GM18502 (cell line): Measurements from ENCODE around the gene ABL1.
A peak's percentile ranks its signal among the peaks of the same experiment; 100 is the strongest.

Source experiments
- ATAC-seq: cut with Tn5 transposase; IDR thresholded peaks from one replicate; pipeline ENCODE4 v1.9.1; 2021; ENCODE audit warnings: mild to moderate bottlenecking; ENCODE audit not compliant: unreplicated experiment, poor library complexity

ABL1 gene

DNA sequence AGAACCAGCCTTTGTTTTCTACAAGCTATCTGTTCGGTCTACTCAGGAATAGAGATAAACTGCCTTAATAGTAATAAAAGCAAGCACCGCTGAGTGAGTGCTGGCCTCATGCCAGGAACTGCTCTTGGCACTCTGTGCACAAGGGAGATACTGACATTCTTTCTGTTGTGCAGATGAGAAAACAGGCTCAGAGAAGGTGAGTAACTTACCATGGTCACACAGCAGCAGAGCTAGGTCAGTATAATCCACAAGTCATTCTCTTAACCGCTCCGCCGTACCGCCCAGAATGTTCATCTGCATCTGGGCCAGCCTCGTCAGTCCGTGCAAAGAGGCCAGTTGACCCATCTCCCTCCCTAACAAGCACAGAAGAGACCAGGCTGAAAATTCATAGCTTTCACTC, 34.2 kb downstream of the ABL1 start:
- ATAC-seq, result no peak

DNA sequence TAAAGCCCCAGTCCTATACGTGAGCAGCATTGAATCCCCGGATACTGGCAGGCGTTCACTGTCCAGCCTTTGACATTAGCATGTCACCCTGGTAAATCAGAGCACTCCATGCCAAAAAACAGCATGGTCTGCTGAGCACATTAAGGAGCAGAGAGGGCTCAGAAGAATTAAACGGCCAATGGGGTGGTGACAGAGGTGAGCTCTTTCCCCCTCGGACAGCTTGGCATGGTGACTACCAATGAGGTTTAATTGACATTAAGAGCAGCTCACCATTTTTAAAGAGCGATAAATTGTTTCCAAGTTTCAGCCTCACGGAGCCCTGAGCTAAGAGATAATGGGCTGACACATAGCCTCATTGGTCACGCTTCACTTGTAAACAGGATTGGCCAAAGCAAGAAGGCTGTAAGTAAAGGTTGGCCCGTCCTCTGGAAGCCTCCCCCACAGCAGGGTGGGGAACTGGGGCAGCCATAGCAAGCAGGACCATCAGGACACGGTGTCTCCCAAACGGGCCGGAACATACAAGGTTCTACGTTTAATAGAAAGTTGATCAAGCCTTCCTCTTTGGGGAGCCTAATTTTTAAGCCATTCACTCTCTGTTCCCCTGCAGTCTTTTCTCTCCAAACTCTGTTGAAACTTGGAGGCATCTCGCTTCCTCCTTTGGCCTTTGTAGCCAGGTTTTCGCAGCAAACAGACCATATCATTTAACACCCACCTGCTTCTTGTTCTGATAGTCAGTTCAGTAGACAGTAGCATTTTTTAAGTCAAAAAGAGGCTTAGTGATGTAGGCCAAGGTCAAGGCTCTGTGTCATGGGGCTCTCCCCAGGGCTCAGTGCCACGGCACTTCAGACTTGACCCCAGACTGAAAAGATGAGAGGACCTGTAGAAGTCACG, 35.7 kb downstream of the ABL1 start:
- peak; percentile 52 for ATAC-seq

DNA sequence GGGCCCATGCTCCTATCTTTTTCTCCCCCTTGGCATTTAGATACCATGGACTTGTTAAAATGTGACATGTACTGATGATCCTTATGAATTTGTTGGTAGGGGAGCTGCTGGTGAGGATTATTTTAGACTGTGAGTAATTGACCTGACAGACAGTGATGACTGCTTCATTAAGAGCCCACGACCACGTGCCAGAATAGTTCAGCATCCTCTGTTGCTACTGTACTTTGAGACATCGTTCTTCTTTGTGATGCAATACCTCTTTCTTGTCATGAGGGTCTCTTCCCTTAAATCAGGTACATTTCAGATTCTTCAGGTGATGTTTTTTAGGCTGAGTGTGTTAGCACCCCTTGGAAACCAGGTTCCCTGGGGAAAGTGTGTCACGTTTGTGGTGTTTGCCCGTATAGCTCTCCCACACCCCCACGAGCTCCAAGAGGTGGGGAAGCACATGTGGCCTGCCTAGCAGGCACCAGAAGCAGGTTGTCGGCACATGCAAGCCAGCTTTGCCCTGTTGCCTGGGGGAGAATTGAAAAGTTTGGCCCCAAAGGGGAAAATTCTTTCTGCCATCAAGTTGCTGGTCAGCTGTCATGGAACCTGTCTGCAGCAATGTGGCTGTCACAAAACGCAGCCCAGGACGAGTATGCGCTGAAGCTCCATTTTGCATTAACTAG, 36.5 kb downstream of the ABL1 start:
- no peak for ATAC-seq

DNA sequence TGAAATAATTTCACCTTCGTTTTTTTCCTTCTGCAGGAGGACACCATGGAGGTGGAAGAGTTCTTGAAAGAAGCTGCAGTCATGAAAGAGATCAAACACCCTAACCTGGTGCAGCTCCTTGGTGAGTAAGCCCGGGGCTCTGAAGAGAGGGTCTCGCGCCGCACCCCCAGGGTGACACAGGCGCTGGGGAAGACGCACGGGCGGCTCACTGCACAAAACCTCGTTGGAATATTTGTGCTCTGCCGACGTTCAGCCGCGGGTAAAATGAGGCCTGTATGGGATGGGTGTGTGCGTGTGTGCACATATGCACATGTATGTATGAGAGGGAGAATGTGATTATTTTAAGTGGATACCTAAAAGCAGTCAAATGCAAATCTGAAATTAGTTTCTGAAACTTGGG, 37.0 kb downstream of the ABL1 start:
- ATAC-seq, result no peak

DNA sequence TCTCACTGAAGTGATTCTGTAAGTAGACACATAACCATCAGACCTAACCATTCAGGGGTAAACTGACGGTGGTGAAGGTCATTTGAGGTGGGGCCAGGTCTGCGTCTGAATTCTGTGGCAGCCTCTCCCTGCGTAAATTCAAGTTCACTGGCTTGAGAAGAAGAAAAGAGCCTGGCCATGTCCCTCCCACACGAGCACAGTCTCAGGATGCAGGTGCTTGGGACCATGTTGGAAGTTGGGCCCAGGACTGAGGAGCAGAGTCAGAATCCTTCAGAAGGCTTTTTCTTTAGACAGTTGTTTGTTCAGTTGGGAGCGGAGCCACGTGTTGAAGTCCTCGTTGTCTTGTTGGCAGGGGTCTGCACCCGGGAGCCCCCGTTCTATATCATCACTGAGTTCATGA, 37.5 kb downstream of the ABL1 start:
- ATAC-seq, result no peak

DNA sequence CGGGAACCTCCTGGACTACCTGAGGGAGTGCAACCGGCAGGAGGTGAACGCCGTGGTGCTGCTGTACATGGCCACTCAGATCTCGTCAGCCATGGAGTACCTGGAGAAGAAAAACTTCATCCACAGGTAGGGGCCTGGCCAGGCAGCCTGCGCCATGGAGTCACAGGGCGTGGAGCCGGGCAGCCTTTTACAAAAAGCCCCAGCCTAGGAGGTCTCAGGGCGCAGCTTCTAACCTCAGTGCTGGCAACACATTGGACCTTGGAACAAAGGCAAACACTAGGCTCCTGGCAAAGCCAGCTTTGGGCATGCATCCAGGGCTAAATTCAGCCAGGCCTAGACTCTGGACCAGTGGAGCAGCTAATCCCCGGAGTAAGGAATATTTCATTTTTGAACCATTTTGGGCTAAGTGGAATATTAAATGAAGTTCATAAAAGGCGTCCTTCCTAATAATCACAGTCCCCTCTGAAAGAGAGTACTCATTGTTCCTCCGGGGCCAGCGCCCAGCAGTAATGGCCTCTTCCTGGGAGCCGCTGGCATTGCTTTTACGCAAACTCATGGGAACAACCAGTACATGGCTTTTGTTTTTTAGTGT, 38.0 kb downstream of the ABL1 start:
- ATAC-seq, result no peak

DNA sequence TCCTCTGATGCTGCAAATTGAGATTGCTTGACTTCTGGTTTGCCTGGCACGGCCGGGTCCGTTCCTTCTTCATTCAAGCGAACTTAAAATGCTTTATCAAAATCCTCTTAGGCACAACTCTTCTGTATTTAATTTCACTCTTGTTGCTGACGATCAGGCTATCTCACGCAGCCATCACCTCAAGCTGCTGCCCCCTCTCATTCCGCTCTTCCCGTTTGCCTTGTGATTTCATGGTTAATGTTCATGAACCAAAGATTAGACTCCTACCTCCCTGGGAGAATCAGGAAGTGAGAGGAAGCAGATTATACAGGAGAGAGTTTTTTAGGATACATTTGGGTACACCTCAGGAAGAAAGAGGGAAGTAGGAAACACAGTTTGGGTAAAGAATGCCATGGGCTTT, 38.9 kb downstream of the ABL1 start:
- ATAC-seq, result no peak

DNA sequence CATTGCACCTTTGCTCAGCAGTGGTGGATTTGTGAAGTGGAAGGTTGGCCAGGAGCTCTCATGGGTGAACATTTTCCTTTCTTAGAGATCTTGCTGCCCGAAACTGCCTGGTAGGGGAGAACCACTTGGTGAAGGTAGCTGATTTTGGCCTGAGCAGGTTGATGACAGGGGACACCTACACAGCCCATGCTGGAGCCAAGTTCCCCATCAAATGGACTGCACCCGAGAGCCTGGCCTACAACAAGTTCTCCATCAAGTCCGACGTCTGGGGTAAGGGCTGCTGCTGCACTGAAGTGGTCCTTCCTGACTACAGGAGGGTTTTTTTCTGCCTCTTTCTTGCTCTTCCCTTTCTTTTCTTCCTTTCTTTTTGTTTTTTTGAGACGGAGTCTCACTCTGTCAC, 39.7 kb downstream of the ABL1 start:
- no peak for ATAC-seq

DNA sequence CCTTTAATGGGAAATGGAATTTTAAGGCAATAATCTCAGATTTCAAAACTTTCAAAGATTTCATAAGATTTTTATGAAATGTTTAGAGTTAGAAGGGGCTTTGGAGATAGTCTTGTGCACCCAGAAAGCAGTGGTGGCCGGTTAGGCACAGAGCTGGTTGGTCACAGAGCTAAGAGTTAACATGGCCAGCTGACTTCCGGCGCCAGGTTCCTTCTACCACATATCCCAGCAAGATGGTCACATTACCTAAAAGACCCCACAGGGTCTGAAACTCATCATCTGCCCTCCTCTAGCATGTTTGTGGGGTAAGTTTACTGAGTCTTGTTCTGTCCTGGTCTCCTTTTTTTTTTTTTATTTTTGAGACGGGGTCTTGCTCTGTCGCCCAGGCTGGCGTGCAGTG, 42.2 kb downstream of the ABL1 start:
- ATAC-seq, result no peak

DNA sequence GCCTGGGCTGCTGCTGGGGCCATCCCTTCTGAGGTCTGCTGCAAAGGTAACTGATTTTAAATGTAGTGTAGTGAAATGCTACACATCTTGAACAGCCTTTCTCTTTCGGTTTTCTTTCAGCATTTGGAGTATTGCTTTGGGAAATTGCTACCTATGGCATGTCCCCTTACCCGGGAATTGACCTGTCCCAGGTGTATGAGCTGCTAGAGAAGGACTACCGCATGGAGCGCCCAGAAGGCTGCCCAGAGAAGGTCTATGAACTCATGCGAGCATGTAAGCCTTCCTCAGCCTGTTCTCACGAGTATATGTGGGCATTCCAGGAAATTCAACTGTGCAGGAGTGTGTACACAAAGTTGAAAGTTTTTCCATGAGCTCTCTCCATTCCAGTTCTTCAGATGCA, 43.2 kb downstream of the ABL1 start:
- no peak for ATAC-seq

DNA sequence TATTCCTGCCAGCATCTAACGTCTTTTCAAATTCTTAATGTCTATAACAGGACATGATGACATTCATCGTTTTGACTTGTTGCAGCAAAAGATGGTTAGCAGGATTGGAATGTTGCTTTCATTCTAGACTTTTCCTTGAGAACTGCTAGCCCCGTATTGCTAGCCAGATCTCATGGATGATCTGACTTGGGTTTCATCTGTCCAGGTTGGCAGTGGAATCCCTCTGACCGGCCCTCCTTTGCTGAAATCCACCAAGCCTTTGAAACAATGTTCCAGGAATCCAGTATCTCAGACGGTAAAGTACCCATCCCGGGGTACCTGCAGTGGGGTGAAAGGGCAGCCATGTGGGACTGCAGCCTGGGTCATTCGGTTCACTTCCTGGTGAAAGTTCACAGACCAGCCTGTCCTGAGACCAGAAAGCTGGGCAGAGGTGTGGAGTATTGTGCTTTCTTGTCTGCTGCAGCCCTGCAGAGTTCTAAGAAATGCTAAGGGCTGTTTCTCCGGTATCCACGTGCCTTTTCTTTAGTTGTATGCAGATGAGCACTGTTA, 44.9 kb downstream of the ABL1 start:
- ATAC-seq, result no peak

DNA sequence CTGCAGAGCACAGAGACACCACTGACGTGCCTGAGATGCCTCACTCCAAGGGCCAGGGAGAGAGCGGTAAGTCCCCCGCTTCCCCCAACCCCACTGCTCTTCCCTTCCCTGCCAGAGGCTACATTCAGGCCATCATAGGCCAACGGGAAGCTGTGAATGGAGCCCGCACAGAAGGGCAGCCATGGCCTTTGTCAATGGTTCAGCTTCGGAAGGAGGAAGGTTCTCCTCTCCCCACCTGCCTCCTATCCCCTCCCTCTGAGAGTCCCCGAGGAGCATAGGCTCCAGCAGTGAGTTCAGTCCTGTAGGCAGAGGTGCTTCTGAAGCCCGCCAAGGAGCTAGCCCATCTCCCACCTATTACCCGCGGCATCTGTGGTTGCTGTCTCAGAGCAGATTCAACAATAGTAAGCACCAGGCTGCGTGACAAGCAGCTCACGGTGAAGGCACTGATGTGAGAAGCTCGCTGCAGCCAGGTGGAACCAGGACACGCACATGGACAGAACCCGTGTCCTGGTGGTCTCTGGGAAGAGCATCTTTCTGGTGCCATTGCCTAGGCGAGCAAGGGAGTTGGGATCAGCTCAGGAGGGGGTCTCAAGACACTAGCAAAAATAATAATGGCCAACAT, 45.7 kb downstream of the ABL1 start:
- no peak for ATAC-seq

DNA sequence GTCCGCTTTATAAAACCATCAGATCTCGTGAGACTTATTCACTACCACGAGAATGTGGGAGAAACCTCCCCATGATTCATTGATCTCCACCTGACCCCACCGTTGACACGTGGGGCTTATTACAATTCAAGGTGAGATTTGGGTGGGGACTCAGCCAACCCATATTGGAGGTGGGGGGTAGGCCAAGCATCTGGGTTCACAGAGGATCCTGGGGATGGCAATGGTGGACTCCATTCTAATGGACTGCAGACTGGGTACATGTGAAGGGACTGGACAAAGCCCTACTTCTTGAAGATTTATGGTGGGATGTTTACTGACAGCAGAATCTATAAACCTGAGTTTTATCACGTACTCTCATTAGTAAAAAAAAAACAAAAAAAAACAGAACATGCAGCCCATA, 46.5 kb downstream of the ABL1 start:
- ATAC-seq, result no peak

DNA sequence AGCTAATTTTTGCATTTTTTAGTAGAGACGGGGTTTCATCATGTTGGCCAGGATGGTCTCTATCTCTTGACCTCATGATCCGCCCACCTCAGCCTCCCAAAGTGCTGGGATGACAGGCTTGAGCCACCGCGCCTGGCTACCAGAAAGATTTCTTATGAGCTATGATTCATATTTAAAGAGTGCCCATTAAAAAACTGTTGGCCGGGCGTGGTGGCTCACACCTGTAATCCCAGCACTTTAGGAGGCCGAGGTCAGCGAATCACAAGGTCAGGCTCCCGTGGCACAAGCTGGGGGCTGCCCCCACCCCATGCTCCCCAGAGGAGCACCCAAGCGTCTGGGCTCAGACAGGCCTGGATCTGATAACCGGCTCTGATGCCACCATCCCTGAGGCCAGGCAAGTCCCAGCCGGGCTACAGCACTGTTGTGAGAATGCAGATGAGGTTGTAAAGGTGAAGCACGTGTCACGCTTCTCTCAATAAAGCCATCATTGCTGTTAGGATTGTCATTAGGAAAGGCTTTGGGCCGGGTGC, 47.7 kb downstream of the ABL1 start:
- ATAC-seq, result no peak

DNA sequence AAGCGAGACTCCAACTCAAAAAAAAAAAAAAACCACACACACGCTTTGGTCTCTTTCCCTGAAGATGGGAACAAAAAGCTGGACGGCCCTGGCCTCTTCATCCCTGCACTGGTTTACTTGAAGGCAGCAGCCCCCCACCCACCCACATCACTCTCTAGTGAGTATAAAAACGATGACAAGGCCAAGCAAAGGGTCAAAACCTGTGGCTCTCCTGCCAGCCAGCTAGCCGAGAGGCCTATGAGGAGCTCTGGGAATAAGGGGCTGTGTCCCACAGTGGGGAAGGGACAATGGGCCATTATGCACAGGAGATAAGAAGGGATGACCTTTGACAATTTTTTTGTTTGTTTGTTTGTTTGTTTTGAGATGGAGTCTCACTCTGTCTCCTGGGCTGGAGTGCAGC, 48.4 kb downstream of the ABL1 start:
- ATAC-seq, result no peak

DNA sequence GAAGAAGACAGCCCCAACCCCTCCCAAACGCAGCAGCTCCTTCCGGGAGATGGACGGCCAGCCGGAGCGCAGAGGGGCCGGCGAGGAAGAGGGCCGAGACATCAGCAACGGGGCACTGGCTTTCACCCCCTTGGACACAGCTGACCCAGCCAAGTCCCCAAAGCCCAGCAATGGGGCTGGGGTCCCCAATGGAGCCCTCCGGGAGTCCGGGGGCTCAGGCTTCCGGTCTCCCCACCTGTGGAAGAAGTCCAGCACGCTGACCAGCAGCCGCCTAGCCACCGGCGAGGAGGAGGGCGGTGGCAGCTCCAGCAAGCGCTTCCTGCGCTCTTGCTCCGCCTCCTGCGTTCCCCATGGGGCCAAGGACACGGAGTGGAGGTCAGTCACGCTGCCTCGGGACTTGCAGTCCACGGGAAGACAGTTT, 49.1 kb downstream of the ABL1 start:
- no peak for ATAC-seq

DNA sequence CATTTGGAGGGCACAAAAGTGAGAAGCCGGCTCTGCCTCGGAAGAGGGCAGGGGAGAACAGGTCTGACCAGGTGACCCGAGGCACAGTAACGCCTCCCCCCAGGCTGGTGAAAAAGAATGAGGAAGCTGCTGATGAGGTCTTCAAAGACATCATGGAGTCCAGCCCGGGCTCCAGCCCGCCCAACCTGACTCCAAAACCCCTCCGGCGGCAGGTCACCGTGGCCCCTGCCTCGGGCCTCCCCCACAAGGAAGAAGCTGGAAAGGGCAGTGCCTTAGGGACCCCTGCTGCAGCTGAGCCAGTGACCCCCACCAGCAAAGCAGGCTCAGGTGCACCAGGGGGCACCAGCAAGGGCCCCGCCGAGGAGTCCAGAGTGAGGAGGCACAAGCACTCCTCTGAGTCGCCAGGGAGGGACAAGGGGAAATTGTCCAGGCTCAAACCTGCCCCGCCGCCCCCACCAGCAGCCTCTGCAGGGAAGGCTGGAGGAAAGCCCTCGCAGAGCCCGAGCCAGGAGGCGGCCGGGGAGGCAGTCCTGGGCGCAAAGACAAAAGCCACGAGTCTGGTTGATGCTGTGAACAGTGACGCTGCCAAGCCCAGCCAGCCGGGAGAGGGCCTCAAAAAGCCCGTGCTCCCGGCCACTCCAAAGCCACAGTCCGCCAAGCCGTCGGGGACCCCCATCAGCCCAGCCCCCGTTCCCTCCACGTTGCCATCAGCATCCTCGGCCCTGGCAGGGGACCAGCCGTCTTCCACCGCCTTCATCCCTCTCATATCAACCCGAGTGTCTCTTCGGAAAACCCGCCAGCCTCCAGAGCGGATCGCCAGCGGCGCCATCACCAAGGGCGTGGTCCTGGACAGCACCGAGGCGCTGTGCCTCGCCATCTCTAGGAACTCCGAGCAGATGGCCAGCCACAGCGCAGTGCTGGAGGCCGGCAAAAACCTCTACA, 49.8 kb downstream of the ABL1 start:
- ATAC-seq, result no peak

DNA sequence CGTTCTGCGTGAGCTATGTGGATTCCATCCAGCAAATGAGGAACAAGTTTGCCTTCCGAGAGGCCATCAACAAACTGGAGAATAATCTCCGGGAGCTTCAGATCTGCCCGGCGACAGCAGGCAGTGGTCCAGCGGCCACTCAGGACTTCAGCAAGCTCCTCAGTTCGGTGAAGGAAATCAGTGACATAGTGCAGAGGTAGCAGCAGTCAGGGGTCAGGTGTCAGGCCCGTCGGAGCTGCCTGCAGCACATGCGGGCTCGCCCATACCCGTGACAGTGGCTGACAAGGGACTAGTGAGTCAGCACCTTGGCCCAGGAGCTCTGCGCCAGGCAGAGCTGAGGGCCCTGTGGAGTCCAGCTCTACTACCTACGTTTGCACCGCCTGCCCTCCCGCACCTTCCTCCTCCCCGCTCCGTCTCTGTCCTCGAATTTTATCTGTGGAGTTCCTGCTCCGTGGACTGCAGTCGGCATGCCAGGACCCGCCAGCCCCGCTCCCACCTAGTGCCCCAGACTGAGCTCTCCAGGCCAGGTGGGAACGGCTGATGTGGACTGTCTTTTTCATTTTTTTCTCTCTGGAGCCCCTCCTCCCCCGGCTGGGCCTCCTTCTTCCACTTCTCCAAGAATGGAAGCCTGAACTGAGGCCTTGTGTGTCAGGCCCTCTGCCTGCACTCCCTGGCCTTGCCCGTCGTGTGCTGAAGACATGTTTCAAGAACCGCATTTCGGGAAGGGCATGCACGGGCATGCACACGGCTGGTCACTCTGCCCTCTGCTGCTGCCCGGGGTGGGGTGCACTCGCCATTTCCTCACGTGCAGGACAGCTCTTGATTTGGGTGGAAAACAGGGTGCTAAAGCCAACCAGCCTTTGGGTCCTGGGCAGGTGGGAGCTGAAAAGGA, 50.7 kb downstream of the ABL1 start:
- no peak for ATAC-seq
